ENCODE results near the gene LRG1. TPM values are rescaled to one million over a fixed set of nuclear protein-coding genes. Genes with fewer than 3 reads are reported as not detected.
A peak's percentile ranks its signal among the peaks of the same experiment; 100 is the strongest.

The LRG1 gene
- total RNA-seq, 1 donor = not detected

DNA sequence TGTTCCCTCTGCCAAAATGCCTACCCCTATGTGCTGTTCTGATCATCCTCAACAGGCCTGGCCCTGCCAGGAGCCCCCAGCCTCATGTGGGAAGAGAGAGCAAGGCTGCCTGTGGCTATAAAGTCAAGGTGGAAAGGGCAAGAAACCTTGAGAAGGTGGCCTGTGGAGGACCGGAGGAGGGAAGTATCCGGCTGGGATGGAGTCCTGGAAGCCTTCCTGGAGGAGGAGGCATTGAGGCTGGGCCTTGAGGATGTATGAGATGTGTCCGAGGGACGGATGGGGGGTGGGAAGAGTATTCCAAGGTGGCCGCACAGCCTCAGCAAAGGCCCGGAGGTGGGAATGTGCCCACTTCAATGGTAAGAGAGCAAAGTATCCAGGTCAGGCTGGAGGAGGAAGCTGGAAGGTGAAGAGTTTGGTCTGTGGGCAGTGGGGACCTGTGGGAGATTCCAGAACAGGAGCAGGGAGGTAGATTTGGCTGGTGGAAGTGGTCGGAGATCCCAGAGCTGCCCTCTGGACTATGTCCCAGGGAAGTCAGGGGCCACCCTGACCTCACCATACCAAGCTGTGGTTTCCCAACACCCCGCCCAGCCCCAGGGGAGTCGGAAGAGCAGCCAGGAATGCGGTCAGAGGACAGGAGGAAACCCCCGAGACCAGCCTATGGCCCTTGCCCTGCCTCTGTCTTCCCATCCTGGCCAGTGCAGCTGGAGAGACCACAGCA is 18.5 kb downstream of the LRG1 start:
- TF ChIP-seq, protein P1, sequence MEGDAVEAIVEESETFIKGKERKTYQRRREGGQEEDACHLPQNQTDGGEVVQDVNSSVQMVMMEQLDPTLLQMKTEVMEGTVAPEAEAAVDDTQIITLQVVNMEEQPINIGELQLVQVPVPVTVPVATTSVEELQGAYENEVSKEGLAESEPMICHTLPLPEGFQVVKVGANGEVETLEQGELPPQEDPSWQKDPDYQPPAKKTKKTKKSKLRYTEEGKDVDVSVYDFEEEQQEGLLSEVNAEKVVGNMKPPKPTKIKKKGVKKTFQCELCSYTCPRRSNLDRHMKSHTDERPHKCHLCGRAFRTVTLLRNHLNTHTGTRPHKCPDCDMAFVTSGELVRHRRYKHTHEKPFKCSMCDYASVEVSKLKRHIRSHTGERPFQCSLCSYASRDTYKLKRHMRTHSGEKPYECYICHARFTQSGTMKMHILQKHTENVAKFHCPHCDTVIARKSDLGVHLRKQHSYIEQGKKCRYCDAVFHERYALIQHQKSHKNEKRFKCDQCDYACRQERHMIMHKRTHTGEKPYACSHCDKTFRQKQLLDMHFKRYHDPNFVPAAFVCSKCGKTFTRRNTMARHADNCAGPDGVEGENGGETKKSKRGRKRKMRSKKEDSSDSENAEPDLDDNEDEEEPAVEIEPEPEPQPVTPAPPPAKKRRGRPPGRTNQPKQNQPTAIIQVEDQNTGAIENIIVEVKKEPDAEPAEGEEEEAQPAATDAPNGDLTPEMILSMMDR (IDR thresholded peaks at IDR 0.05; ENCODE audit: extremely low read depth, low read depth, low read length) = no peak
- no peaks in the 10 kb centered on the region for H3K36me3 ChIP-seq (ENCODE audit: insufficient read depth, low read length)
- H4K20me1 ChIP-seq (ENCODE audit: insufficient read depth, low read length) = no peaks in the 10 kb centered on the region
- no peak overlapping the region for H3K4me2 ChIP-seq (ENCODE audit: insufficient read depth, low read length)
- no peak overlapping the region for H2AFZ ChIP-seq (ENCODE audit: low read length)
- peaks cover 7% of the 10 kb centered on the region for H3K4me1 ChIP-seq (ENCODE audit: insufficient read depth, low read length)
- no peaks in the 10 kb centered on the region for H3K9me3 ChIP-seq (ENCODE audit: low read depth, low read length)
- no peak for DNase-seq (ENCODE audit: insufficient read length, low spot score, missing footprints)
- H3K27ac ChIP-seq (ENCODE audit: low read depth, low read length) = no peak overlapping the region
- H3K27me3 ChIP-seq (ENCODE audit: insufficient read depth, low read length) = peaks cover 17% of the 10 kb centered on the region
- no peaks in the 10 kb centered on the region for H3K79me2 ChIP-seq (ENCODE audit: insufficient read depth, low read length)
- no peak overlapping the region for H3K4me3 ChIP-seq (ENCODE audit: insufficient read depth, low read length)

DNA sequence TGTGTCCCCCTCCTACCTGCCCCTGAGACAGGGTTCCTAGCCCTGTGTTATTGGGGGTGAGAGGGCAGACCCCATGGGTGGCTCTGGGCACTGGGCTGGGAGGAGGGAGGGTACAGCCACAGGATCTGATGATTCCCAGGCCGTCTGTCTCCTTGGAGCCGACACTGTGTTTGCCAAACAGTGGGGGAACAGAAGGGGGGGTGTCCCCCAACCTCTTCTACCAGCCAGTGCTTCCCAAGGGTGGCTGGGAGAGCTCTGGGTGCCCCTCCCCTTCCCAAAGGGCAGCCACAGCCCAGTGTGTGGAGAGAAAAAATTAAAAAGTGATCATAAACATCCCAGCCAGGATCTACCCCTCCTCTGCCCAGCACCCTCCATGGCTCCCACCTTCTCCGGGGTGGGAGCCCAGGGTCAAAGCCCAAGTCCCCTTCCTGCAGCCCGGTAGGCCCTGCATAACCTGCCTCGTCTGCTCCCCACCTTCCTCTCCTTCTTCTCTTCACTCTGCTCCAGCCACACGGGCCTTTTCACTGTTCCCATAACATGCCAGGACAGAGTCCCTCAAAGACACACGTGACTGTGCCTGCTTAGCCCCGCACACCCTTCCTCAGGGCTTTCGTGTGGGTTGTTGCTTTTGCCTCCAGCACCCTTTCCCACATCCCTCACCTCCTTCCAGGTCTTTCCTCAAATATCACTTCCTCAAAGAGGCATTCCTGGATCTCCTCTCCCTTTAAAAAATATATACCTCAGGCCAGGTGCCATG is 20.1 kb downstream of the LRG1 start:
- TF ChIP-seq, protein P1 (IDR thresholded peaks at IDR 0.05; ENCODE audit: extremely low read depth, low read depth, low read length) = no peak
- Histone ChIP-seq H3K36me3 (ENCODE audit: insufficient read depth, low read length) (no peaks in the 10 kb centered on the region), H2AFZ (ENCODE audit: low read length) (peak overlapping the region; percentile 29), H3K4me1 (ENCODE audit: insufficient read depth, low read length) (peaks cover 7% of the 10 kb centered on the region), H3K27me3 (ENCODE audit: insufficient read depth, low read length) (peaks cover 20% of the 10 kb centered on the region), H3K4me3 (ENCODE audit: insufficient read depth, low read length) (no peak overlapping the region), H3K4me2 (ENCODE audit: insufficient read depth, low read length) (no peak overlapping the region), H3K27ac (ENCODE audit: low read depth, low read length) (no peak overlapping the region), H3K9me3 (ENCODE audit: low read depth, low read length) (no peaks in the 10 kb centered on the region), H3K79me2 (ENCODE audit: insufficient read depth, low read length) (no peaks in the 10 kb centered on the region), H4K20me1 (ENCODE audit: insufficient read depth, low read length) (no peaks in the 10 kb centered on the region)
- DNase-seq (ENCODE audit: insufficient read length, low spot score, missing footprints) = peak; percentile 92

DNA sequence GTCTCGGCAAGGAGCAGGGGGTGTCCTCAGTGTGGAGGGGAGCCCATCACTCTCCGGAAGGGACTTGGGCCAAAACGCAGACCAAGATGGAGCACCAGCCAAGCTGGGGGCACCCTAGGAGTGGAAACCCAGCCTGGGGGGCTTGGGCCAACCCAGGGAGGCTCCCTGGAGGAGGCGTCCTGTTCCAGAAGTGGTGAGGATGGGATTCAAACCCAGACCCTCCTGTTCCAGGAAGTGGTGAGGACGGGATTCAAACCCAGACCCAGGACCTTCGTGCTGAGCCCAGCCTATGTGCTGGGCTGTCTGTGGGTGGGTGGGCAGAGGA is 20.7 kb downstream of the LRG1 start:
- DNase-seq (ENCODE audit: insufficient read length, low spot score, missing footprints) = no peak
- Histone ChIP-seq H3K27me3 (ENCODE audit: insufficient read depth, low read length) (peaks cover 20% of the 10 kb centered on the region), H3K4me2 (ENCODE audit: insufficient read depth, low read length) (no peak overlapping the region), H3K36me3 (ENCODE audit: insufficient read depth, low read length) (no peaks in the 10 kb centered on the region), H3K9me3 (ENCODE audit: low read depth, low read length) (no peaks in the 10 kb centered on the region), H3K4me3 (ENCODE audit: insufficient read depth, low read length) (no peak overlapping the region), H4K20me1 (ENCODE audit: insufficient read depth, low read length) (no peaks in the 10 kb centered on the region), H2AFZ (ENCODE audit: low read length) (no peak overlapping the region), H3K27ac (ENCODE audit: low read depth, low read length) (no peak overlapping the region), H3K79me2 (ENCODE audit: insufficient read depth, low read length) (no peaks in the 10 kb centered on the region), H3K4me1 (ENCODE audit: insufficient read depth, low read length) (peaks cover 7% of the 10 kb centered on the region)
- TF ChIP-seq, protein P1 (IDR thresholded peaks at IDR 0.05; ENCODE audit: extremely low read depth, low read depth, low read length) = no peak
